HG02885 (cell line): ENCODE measurements around the gene C16orf87.
"Not testable (repeated sequence)": the region's sequence is repeated elsewhere in the genome, so short reads cannot be mapped to it uniquely, and the experiment has no call there.

ENCODE experiments used
- ATAC-seq: cut with Tn5 transposase; IDR thresholded peaks from one replicate; pipeline ENCODE4 v1.9.1; 2021; ENCODE audit warnings: mild to moderate bottlenecking; ENCODE audit not compliant: unreplicated experiment, poor library complexity

The C16orf87 gene

GRCh38 chr16:46803373-46803772 lies 27.6 kb downstream of the C16orf87 start:
- no peak for ATAC-seq

- no peak for ATAC-seq
Observed at GRCh38 chr16:46801428-46802049, 29.4 kb downstream of the C16orf87 start.

- ATAC-seq: no peak
Observed at GRCh38 chr16:46800494-46800893, 30.5 kb downstream of the C16orf87 start.

- ATAC-seq: no peak
Observed at GRCh38 chr16:46797501-46797900, 33.5 kb downstream of the C16orf87 start.

GRCh38 chr16:46796764-46797269 lies 34.2 kb downstream of the C16orf87 start:
- ATAC-seq: no peak

- ATAC-seq: no peak
Observed at GRCh38 chr16:46793841-46794240, 37.1 kb downstream of the C16orf87 start.

- no peak for ATAC-seq
Observed at GRCh38 chr16:46790599-46791270, 40.2 kb downstream of the C16orf87 start.

- peak; percentile 82 for ATAC-seq
Observed at GRCh38 chr16:46789499-46790414, 41.2 kb downstream of the C16orf87 start.

GRCh38 chr16:46788891-46789474 lies 42.0 kb downstream of the C16orf87 start:
- no peak for ATAC-seq

- peak; percentile 30 for ATAC-seq
Observed at GRCh38 chr16:46787909-46788308, 43.1 kb downstream of the C16orf87 start.

GRCh38 chr16:46785076-46785845 lies 45.7 kb downstream of the C16orf87 start:
- no peak for ATAC-seq

GRCh38 chr16:46784569-46784968 lies 46.4 kb downstream of the C16orf87 start:
- ATAC-seq: not testable (repeated sequence)

GRCh38 chr16:46783800-46784199 lies 47.2 kb downstream of the C16orf87 start:
- no peak for ATAC-seq

GRCh38 chr16:46782320-46782719 lies 48.7 kb downstream of the C16orf87 start:
- ATAC-seq: no peak

GRCh38 chr16:46777804-46778203 lies 53.2 kb downstream of the C16orf87 start:
- no peak for ATAC-seq

- ATAC-seq: peak; percentile 35
Observed at GRCh38 chr16:46775214-46775613, 55.8 kb downstream of the C16orf87 start.

- ATAC-seq: peak; percentile 84
Observed at GRCh38 chr16:46774743-46775177, 56.2 kb downstream of the C16orf87 start.

GRCh38 chr16:46772463-46772862 lies 58.5 kb downstream of the C16orf87 start:
- no peak for ATAC-seq

- no peak for ATAC-seq
Observed at GRCh38 chr16:46768809-46769208, 62.2 kb downstream of the C16orf87 start.

GRCh38 chr16:46765050-46765449 lies 65.9 kb downstream of the C16orf87 start:
- ATAC-seq: no peak
